GM21619 (cell line): ENCODE measurements around the gene ZNF385D.
A peak's percentile ranks its signal among the peaks of the same experiment; 100 is the strongest.
"Not testable (repeated sequence)": the region's sequence is repeated elsewhere in the genome, so short reads cannot be mapped to it uniquely, and the experiment has no call there.

Experiments
- ATAC-seq: cut with Tn5 transposase; IDR thresholded peaks from one replicate; pipeline ENCODE4 v1.9.1; 2021; ENCODE audit not compliant: unreplicated experiment

The ZNF385D gene

GRCh38 chr3:21524133-21524532 is 226.9 kb downstream of the ZNF385D start:
- ATAC-seq, result no peak

DNA sequence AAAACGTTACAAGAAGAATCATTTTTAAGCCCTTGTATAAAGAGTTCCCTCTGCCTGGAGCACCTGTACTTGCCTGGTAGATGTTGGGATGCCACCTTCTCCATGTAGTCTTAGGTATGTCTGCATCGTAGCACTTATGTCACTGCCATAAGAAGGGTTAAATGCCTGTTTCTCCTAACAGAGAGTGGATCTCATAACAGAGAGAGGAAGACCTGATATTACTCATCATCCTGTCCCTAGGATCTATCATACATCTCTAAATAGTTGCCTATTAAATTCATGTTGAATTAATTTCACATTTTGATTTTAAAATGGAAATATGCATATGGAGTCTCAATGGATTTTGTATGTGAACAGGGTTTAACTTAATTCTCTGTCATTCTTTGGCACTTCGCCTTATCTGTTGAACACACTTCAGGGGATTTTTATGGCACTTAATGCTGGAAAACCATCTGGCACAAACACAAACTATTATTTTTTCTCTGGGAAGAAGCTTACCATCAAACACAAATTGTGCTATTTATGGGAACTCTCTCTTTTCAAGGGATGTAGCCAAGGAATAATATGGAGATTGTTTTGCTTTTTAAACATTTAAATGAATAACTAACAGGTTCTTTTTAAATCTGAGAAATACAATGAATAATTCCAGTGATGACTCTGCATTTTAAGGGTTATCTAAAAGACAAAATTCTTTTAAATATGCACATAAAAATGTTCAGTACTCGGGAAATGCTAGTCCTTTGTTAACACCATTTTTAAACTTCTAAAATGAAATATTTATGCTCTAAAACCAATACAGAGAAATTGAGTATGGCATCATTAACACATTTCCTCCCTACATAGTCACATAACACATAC is 230.7 kb downstream of the ZNF385D start:
- ATAC-seq, result no peak

GRCh38 chr3:21517184-21517583 is 233.8 kb downstream of the ZNF385D start:
- ATAC-seq, result no peak

DNA sequence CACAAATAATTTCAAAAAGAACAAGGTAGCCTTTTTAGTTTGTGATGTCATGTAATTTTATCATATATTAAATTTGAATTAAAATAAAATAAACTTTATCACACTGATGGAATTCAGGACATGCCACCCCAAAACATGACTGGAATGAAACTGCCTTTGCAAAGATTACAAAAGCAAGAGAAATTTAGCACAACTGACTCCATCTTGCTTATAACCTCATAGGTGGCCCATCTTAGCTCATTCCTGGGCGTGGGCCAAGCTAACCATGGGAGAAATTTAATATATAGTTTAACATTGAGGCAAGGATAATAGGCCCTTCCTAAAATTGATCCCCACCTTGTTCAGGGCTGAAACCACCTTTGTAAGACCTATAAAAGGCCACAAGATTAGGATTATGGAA is 235.6 kb downstream of the ZNF385D start:
- ATAC-seq, result no peak

DNA sequence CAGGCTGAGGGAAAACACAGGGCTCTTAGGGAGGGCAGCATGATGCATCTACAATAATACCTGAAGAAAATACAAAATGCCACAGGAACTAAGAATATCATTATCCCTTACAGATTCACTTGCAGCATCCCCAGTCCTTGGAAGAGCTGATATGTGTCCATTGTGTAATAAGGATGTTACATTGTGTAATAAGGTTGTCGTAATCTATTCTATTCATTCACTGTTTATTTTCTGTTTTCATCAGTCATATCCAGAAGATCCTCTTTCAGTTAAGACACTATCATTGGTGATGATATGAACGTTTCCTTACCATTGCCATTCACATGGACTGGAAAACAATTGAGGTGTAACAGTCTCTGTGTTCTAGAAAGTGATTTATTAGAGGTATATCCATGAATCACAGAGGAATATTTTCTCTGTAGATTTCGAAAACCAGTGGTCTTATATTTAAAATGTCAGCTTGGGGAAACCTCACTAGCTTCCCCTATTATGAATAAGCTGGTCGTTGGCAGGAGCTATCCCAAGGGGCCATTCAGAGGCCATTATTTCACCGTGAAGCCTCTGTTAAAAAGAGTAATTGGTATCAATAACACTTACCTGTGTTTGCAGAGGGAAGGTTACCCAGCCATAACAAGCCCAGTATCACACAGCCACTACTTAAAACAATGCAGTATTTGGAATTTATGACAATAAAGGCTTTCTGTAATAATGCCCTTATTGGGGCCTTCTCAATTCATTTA is 241.1 kb downstream of the ZNF385D start:
- ATAC-seq, result no peak

DNA sequence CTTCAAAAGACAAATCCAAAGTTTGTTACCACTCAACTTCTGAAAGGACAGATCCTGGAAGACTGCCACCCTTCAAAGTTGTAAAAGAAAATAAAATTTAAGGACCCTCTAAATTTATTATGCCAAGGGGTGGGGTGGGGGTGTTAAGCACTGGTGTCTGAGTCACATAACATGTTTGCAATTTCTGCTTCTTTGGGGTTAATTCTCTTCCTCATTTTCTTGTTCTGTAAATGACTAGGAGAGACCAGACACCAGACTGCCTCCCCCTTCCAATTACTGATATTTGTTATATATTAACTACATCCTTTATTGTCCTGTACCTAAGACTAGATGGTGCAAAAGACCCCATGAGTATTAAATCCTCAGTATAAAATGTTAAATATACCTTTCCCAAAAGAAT is 242.8 kb downstream of the ZNF385D start:
- ATAC-seq, result no peak

- ATAC-seq, result no peak
Measured at GRCh38 chr3:21505711-21506460, 245.1 kb downstream of the ZNF385D start.

DNA sequence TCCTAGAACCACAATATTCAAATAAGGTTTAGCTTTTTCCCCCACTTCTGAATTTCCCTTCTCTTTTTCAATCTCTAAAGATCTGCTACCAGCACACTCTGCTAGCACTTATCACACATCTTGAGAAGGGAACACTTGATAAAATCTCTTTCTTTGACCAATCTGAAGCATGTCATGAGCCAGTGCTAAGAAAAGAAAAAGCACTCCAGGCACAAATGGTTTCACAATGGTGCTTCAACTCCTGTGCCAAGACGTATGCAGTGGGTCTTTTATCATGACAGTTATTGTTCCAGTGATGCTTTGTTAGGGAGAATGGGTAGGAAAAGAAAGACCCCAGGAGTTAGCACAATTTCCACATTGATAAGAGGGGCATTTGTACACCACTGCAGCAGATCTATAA is 248.4 kb downstream of the ZNF385D start:
- ATAC-seq, result no peak

GRCh38 chr3:21500834-21501233 is 250.2 kb downstream of the ZNF385D start:
- no peak for ATAC-seq

DNA sequence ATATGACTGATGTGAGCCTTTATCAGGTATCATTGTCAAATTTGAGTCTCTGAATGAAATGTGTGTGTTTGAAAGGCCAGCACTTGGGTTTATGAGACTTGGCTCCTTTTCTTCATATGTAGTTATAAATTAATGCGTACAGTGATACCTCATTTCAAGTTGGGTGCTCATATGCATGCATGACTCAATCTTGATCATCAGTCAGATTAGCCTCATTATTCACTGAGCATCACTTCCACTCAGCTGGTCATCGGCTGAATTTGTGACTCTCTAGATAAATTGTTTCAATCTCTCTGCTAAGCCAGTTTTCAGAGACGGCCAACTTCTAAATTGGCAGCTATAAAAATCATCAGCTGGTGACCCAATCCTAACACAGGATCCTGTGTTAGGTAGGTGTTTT is 260.3 kb downstream of the ZNF385D start:
- not testable (repeated sequence) for ATAC-seq

DNA sequence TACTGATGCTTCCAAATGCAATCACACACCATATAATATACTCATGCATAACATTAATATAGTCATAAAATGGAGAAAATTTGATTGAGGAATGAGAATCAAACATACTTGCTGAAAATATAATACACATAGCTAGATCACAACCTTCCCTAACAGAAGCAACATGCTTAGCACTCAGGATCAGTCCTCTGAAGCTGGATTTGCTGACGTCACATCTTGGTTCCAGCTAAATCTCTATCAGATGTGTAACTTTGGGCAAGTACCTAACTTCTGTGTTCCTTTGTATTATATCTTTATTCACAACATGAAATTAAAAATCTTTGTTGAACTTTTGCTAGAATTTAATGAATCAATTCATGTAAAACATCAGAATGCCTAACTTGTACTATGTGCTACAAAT is 263.5 kb downstream of the ZNF385D start:
- no peak for ATAC-seq

GRCh38 chr3:21486024-21486935 is 264.7 kb downstream of the ZNF385D start:
- not testable (repeated sequence) for ATAC-seq

GRCh38 chr3:21484828-21485144 is 266.2 kb downstream of the ZNF385D start:
- ATAC-seq, result no peak

GRCh38 chr3:21484057-21484827 is 266.8 kb downstream of the ZNF385D start:
- peak; percentile 62 for ATAC-seq

DNA sequence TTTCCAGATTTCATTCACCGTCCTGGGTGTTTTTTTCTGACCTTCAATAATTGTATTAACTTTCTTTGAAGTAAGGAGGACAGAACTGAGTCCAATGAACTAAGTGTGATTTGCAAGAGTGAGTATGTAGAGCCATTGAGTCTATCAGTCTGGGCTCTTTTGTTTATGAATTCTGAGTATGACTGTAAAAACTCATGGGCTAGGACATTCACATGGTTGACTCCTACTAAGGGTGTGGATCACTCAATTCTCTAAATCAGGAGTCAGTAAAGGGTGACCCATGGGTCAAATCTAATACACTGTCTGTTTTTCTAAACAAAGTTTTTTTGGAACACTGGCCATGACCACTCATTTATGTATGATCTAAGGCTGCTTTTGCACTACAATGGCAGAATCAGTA is 269.0 kb downstream of the ZNF385D start:
- no peak for ATAC-seq

DNA sequence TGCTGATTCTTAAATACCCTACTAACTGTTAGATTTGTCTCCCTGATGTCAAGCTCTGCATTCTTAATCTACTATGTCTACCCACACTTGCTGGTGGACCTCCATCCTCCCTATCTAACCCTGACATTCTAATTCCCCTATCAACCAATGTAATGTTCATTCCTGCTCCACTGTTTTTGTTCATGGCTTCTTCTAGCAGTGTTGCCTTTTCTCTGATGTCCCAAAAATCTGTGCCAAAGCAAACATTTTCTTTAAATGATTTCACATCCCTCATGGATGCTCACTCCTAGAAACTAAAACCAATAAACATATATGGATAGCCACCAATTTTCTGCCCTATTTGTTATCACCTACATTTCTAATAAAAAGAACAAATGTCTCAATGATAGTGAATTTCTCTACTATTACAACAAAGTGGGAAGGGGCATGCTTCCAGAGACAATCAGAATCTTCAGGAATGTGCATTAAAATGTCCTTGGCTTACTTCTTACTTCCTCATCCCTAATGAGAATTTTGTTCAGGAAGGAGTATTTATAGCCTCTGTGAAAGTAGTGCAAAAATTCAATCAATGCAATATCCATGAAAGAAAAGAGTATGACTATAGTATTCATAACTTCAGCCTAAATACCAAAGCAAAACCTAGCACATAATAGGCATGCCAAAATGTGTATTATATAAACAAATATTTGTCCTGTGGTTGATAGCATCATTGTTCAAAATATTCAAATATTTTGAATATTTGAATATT is 273.3 kb downstream of the ZNF385D start:
- ATAC-seq, result no peak

- no peak for ATAC-seq
Measured at GRCh38 chr3:21466476-21466875, 284.5 kb downstream of the ZNF385D start.

GRCh38 chr3:21464746-21465145 is 286.3 kb downstream of the ZNF385D start:
- no peak for ATAC-seq

- no peak for ATAC-seq
Measured at GRCh38 chr3:21463319-21463718, 287.7 kb downstream of the ZNF385D start.
